GM06990 (cell line): ENCODE data around the gene FARP2.
"Not testable (repeated sequence)": the region's sequence is repeated elsewhere in the genome, so short reads cannot be mapped to it uniquely, and the experiment has no call there.

ENCODE experiments used
- DNase-seq: peaks from one replicate; pipeline ENCODE4 v3.0.0-alpha.2; 2011; ENCODE audit not compliant: insufficient read length; ENCODE audit errors: extremely low read depth
- H3K27me3 ChIP-seq: replicated peaks from 2 replicates; pipeline ENCODE4 v1.6.0; 2011; ENCODE audit warnings: low read length; ENCODE audit not compliant: control insufficient read depth, insufficient read depth
- H3K36me3 ChIP-seq: 2 replicates; pipeline ENCODE4 v1.5.1; 2011; ENCODE audit warnings: low read length; ENCODE audit not compliant: control insufficient read depth, insufficient read depth
- H3K4me3 ChIP-seq: replicated peaks from 2 replicates; pipeline ENCODE4 v1.5.1; 2011; ENCODE audit warnings: low read depth, mild to moderate bottlenecking, control low read depth, low read length
- TF ChIP-seq, protein P1 (sequence below): IDR thresholded peaks from 2 replicates; pipeline ENCODE4 v1.5.1; 2011; ENCODE audit warnings: low read length, control low read depth, mild to moderate bottlenecking, inconsistent platforms; ENCODE audit not compliant: insufficient read depth, poor library complexity, severe bottlenecking

Gene FARP2

DNA sequence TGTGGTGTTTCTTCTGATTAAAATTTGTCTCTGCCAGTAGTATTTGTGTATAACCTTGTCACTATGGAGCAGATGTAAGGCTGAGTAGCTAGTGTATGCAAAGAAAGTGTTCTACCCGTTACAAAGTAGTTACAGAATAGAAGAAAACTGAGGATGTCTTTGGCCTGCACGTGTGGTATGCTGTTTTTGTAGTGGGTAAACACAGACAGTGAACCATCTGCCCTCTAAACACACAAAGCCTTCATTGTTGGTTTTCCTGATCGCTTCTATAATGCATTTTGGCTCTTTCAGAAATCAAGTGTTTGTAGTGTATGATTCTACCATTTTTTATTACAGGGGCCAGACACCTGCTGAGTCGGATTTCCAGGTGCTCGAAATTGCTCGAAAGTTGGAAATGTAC, 61.5 kb downstream of the FARP2 start:
- TF ChIP-seq, protein P1, sequence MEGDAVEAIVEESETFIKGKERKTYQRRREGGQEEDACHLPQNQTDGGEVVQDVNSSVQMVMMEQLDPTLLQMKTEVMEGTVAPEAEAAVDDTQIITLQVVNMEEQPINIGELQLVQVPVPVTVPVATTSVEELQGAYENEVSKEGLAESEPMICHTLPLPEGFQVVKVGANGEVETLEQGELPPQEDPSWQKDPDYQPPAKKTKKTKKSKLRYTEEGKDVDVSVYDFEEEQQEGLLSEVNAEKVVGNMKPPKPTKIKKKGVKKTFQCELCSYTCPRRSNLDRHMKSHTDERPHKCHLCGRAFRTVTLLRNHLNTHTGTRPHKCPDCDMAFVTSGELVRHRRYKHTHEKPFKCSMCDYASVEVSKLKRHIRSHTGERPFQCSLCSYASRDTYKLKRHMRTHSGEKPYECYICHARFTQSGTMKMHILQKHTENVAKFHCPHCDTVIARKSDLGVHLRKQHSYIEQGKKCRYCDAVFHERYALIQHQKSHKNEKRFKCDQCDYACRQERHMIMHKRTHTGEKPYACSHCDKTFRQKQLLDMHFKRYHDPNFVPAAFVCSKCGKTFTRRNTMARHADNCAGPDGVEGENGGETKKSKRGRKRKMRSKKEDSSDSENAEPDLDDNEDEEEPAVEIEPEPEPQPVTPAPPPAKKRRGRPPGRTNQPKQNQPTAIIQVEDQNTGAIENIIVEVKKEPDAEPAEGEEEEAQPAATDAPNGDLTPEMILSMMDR, result no peak
- Histone ChIP-seq H3K4me3 (no peak overlapping the region), H3K36me3 (peaks cover 41% of the 10 kb centered on the region), H3K27me3 (no peaks in the 10 kb centered on the region)
- DNase-seq, result no peak

DNA sequence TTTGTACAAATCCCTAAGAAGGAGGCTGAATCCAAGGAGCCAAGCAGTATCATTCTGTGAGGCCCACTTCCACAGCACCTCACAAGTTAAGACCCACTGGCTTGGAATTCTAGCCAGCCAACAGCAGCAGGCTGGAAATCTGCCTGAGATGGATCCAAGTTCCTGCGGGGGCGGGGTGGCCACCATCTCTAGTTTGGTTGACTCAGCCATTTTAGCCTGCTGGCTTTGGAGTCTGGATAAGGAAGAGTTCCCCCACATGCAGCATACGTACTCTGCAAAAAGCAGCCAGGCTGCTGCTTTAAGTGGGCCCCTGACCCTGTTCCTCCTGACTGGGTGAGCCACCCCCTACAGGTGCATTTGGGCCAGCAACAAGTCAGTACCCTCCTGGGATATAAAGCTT, 65.2 kb downstream of the FARP2 start:
- no peak for DNase-seq
- peaks cover 13% of the 10 kb centered on the region for H3K36me3 ChIP-seq
- TF ChIP-seq, protein P1, result no peak

DNA sequence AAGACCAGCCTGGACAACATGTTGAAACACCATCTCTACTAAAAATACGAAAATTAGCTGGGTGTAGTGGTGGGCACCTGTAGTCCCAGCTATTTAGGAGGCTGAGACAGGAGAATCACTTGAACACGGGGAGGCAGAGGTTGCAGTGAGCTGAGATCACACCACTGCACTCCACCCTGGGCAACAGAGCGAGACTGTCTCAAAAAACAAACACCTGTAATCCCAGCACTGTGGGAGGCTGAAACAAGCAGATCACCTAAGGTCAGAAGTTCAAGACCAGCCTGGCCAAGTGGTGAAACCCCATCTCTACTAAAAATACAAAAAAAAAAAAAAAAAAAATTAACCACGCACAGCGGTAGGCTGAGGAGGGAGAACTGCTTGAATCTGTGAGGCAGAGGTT, 65.9 kb downstream of the FARP2 start:
- not testable (repeated sequence) for H3K27me3 ChIP-seq, DNase-seq, H3K4me3 ChIP-seq
- peaks cover 13% of the 10 kb centered on the region for H3K36me3 ChIP-seq

More for the DNA sequence above, 65.2 kb downstream of the FARP2 start:
- Histone ChIP-seq H3K4me3 (no peak overlapping the region), H3K27me3 (no peaks in the 10 kb centered on the region)

DNA sequence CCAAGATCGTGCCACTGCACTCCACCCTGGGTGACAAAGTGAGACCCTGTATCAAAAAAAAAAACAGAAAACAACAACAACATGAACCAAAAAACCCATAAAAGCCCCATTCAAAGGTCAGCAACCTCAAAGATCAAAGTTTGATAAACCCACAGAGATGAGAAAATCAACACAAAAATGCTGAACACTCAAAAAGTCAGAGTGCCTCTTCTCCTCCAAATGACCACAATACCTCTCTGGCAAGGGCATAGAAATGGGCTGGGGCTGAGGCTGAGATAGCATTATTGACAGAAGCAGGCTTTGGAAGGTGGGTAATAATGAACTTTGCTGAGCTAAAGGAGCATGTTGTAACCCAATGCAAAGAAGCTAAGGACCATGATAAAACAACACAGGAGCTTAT, 66.3 kb downstream of the FARP2 start:
- Histone ChIP-seq H3K27me3 (no peaks in the 10 kb centered on the region), H3K4me3 (no peak overlapping the region), H3K36me3 (peaks cover 13% of the 10 kb centered on the region)
- DNase-seq, result no peak
- TF ChIP-seq, protein P1, result no peak

DNA sequence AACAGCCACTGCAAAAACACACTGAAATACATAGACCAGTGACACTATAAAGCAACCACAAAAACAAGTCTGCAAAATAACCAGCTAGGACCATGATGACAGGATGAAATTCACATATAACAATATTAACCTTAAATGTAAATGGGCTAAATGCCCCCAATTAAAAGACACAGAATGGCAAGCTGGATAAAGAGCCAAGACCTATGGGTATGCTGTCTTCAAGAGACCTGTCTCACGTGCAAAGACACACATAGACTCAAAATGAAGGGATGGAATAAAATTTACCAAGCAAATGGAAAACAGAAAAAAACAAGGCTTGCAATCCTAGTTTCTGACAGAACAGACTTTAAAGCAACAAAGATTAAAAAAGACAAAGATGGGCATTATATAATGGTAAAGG, 67.4 kb downstream of the FARP2 start:
- H3K36me3 ChIP-seq, DNase-seq, H3K4me3 ChIP-seq, H3K27me3 ChIP-seq: not testable (repeated sequence)

DNA sequence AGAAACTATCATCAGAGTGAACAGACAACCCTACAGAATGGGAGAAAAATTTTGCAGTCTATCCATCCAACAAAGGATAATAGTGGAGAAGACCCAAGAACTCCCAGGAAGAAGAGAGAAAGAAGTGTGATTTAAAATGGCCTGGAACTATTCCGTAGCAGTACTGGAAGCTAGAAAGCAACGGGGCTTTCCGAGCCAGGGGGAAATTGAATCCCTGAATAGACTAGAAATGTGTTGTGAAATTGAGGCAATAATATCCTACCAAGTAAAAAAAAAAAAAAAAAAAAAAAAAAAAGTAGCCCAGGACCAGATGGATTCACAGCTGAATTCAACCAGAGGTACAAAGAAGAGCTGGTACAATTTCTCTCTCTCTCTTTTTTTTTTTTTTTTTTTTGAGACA, 69.3 kb downstream of the FARP2 start:
- Histone ChIP-seq H3K27me3 (no peaks in the 10 kb centered on the region), H3K36me3 (peaks cover 11% of the 10 kb centered on the region), H3K4me3 (no peak overlapping the region)
- TF ChIP-seq, protein P1, result no peak
- DNase-seq, result no peak

DNA sequence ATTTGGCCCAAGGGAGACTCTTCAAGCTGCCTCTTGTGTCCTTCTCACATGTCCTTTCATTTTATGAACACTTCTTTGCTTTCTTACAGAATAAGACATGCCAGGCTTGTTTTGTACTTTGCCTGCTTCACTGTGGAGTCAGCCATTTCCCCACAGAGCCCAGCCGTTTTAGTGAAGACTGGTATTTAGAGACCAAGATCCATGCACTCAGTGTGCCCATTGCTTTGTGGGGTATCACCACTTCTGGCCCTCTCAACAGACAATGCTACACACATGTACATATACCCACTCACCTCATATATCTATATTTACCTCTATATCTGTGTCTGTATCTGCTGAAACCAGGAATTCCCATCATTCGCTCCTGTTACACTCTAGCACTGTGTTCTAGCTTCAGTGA, 74.1 kb downstream of the FARP2 start:
- TF ChIP-seq, protein P1, result no peak
- no peak overlapping the region for H3K4me3 ChIP-seq
- no peaks in the 10 kb centered on the region for H3K27me3 ChIP-seq
- peaks cover 7% of the 10 kb centered on the region for H3K36me3 ChIP-seq
- DNase-seq, result no peak
